ENCODE measurements around the gene EML1.

Gene EML1

DNA sequence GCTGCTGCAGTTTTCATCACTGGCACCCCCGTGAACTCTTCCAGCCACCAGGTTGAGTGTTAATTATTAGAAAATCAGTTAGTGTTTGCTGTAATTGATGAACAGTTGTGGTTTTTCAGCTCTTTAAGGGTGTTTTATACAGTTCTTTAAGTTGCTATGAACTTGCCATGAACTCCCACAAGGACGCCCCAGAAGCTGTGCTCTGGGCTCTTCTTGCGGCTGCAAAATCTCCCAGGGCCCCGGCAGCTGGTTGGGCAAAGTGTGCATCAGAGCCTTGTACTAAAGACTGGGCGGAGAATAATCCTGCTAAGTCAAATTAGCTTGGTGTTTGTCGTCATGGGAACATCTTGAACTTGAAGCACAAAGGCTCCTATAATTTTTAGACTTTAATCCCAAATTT lies 82.2 kb downstream of the EML1 start:
- no peak for DNase-seq

DNA sequence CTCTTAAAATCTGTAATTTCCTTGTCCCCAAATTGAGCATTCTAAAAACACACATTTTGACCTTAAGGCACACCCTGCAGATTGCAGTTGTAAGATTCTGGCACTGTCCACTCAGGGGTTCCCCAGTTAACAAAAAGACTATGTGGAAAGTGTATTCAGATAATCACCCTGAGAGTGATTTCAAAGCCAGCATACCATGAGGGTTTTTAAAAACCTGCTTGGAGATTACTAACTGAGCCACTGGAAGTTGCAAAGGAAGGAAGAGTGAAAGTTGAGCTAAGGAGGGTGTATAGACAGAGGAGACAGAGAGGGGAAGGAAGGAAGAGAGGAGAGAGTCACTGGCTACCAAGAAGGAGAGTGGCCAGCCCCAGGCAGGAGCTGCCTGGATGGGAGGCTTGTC lies 82.6 kb downstream of the EML1 start:
- DNase-seq = no peak

DNA sequence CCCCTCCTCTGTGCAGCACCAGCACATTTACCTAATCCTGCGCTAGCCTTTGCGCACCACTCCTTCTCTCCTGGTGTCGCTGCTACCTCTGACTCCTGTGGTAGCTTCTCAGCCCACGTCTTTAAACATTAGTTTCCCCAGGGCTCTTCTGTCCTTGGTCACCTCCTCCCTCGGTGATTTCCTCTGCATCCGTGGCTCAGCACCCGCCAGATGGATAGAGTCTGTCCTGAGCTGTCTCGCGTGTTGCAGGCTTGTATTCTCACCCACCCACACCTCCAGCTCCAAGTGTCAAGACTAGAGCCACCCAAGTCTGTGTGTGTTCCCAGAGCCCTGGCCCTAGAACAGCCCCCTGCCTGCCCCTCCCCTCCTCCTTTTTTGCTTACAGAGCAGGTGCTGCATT lies 83.2 kb downstream of the EML1 start:
- no peak for DNase-seq

DNA sequence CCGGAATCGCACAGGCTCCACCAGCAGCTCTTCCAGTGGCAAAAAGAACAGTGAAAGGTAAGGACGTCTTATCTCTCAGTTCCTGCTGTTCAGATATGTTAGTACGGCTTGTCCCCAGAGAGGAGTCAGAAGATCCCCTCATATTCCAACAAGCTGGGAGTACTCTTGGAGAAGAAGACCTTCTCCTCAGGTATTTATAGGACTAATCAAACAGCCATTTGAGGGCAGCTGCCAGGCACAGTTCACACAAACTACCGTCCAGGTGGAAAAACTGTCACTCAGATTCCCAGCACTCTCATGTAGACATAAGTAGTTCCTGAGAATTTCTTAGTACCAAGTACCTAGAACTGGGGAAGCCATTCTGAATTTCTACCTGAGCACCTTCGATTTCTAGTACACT lies 85.3 kb downstream of the EML1 start:
- DNase-seq = no peak

DNA sequence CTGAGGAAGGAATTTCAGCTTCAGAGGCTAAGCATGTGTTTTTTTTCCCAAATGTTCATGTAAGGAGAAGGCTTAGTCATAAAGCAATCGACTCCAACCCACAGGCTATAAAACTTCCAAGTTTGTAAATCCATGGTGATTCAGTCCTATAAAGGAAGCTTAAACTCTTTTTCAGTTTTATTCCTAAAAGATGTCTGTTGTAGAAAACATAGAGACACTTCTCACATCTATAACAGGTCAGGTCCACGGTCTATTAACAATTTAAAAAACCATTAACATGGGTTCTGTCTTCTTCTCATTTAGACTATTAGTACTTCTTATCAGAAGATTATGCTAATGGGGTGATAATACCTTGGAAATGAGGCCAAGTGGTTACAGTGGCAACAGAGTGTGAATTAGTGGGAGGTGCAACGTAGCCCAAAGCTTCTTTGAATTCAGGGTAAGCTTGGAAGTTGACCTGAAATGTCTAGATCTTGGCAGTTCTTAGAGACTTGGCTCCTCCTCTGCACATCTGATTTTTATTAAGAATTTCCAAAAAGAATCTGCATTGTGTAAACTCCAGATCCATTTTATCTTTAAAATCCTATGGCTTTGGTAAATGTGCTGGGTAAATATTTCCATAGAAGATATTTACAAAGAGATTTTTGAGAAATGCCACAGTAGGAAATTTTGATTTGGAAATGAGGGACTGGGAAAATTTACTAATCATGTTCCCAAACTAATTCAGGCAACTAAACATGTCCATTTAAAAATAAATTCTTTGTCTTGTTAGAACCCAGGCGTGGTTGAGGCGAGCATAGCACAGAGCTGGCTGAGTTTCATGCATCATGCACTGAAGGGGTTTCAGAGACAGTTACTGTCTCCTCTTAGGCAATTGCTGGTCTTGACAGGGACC lies 86.4 kb downstream of the EML1 start:
- DNase-seq = no peak

DNA sequence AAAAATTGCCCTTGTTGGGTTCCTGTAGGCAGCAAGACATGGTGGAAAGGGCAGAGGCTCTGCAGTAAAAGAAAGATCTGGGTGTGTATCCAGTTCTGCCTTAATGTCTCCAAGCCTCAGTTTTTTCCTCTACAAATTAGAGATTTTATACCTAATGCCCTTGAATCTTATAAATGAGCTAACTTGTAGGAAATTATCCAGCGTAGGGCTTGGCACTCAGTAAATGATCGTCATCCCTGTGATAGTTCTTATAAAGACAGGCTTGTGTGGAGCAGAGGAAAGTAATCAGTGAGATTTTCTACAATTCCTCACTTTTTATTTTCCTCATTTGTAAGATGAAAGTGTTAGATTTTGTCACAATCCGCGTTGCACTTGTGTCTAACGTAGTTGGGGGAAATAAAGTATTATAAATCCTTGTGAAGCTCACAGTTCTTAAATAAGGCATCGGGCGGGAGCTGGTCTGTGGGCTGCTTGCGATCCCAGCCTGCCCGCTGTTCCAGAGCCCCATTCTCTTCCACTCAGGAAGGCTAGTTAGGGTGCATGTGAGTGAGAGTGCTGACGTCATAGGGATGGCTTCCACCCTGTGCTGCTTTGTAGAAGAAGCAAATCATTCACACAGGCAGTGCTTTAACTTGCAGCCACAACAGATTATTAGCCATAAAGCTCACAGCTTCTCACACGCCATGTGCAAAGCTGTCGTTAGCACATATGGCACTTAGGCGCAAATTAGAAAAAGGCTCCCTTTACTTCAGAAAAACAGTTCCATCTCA lies 87.6 kb downstream of the EML1 start:
- no peak for DNase-seq

DNA sequence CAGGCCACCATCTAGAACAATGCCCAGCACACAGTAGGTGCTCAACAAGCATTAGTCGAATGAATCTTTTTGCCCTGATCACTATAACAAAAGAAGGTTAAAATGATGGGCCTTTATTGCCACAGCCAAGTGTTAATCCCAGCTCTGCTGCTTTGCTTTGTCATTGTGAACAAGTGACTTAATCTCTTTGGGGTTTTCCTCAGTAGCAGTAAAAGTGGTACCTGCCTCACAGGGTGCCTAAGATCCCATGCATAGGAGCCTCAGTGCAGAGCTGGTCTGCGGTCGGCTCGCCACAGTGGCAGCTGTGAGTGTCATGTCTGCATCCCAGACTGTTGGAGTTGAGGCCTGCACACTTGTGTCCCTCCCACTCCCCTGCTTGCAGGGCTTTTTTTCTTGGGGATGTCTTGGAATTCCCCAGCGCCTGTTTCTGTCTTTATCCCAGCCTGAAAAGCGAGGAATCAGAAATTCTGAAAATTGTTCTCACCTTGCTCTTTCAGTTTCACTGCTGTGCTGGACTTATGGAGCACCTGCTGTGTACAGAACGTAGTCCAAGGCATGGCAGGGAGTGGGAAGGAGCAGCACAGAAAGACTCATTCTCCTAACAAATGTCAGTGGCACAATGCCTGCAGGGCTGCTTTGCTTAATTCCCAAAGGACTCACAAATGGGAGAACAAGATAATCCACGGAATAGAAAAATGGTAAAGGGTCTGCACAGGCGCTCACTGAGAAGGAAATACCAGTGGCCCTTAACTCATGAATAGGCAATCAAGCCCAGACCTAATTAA lies 90.8 kb downstream of the EML1 start:
- no peak for DNase-seq

DNA sequence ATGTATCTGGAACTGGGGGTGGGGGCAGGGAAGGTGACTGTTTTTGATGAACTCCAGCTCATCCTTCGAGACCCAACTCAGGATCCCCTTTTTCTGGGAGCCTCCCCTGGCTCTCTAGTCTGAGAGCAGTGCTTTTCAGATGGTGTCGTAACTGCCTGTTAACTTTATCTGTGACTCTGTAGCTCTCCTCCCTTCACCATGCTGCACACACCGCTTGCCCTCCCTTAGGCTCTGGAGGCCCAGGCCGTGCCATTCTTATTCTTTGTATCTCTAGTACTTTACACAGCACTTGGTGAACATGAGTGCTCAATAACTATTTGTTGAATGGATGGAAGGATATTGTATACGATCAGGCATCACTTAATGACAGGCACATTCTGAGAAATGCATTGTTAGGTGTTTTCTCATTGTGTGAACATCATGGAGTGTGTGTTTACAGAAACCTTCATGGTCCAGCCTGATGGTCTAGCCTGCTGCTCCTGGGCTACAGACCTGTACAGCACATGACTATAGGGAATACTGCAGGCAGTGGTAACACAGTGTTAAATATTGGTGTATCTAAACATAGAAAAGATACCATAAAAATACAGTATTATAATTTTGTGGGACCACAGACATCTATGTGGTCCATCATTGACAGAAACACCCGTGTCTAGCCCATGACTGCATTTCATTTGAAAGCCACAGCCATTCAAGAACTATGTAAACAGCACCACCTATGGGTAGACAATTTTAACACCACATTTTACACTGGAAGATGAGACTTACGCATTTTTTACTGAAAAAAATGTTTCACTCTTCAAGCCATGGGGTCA lies 91.8 kb downstream of the EML1 start:
- DNase-seq = no peak

DNA sequence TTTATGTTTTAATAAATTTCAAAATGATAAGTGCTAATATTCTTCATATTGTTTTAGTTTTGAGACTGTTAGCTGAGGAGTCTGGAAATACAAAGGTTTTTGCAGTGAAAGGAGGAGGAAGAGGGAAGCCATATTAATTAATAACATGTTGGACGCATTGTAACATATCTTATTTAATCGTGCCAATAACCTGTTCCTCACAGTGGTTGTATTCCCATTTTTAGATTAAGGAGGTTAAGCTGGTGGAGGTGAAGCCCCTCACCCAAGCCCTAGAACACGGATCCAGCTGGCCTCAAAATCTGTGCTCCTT lies 92.4 kb downstream of the EML1 start:
- DNase-seq = no peak

DNA sequence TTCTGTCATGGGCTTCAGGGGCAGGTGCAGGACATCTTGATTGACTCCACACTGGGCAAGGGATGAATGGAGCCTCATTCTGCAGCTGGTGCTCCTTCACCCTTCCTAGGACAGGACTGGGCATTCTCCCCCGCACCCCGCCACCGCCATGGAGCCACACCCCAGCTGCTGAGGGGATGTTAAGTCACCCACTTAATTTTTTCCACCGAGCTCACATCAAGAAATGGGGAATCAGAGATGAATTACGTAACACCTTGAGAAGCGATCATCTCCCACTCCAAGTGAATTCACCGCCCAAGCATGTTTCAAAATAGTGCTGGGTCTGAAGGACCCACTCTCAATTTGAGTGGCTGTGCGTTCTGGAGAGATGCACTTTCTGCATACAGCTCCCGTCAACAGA lies 94.2 kb downstream of the EML1 start:
- DNase-seq = no peak

DNA sequence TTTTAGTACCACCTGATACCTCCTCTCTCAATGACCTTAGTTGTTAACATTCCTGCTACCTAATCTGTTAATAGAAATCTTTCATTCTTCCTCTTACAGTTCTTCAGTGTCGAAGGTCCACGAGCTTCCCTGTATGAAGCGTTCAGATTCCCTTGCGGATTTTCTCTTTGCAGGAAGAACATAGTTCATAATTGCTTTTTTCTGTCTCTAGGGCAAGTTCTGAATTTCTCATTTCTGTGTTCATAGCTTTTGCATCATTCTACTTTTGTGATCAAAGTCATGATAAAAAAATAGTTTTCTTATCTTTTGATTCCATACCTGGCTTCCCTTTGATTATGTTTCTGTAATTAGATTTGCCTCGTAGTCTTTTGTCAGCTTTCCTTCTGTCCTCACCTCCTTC lies 94.9 kb downstream of the EML1 start:
- no peak for DNase-seq

DNA sequence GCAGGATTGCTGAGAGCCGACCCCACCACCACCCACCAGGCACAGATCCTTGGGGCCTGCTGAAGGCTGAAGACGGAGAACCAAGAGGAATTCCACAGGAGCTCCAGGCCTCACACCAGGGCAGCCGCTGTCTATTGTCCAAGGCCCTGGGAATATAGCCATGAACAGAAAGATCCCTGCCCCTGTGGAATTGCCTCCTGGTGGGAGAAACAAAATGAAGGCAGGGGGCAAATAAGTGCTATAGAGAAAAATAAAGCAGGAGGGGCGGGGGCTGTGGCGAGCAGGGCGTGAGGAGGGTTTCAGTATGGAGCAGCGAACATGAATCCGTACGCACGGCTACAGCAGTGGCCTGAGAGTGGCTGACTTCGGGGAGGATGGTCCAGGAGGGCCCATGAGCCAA lies 96.1 kb downstream of the EML1 start:
- DNase-seq = no peak

DNA sequence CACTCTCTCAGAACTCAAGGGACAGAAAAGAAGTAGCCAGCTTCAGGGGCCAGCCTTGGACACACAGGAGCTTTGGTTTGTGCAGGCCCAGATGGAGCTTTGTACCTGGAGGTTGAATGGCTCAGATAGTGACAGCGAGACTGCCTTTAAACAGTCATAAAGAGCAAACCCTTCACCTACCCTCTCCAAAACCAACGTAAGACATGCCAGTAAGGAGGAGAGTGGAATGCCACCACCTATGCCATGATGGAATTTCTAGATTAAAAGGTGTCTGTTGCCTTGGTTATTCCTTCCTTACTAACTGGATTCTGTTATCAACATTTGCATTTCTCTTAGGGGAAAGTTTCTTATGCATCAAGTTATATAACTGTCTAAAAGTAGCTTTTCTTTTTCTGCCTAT lies 98.1 kb downstream of the EML1 start:
- DNase-seq = no peak

DNA sequence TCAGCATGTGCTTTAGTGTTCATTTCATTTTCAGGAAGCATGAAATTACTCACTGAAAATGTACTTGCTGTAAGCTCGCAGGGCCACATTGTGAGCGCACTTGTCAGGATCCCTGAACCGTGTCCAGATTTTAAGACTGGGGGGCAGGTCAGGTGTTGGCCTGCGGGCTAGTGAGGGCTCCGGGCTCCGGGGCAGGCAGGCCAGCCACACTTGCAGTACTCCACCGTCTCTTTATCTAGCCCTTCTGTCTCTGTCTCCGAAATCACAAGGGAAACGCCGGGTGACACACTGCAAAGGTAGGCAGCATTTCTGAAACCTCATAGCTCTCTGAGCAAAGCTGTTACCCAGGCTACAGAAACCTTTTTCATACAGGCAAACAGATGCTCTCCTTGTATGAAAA lies 98.7 kb downstream of the EML1 start:
- no peak for DNase-seq

DNA sequence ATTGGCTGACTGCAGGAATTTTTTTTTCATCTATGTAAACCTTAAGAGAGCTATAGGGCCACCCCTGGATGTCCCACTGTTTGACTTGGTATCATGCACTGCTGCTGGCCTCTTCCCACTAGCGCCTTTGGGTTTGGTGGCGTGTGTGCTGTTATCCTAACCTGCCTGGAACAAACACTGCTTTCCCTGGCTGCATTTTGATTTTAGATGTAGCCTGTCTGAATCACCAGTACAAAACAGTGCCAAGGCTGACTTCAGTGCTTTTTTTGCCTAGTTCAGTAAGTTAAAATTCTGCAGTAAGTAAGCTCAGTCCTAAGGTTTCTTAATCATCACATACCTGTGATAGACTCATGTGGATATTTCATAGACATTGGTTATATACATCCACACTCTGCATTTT lies 99.2 kb downstream of the EML1 start:
- DNase-seq = no peak

DNA sequence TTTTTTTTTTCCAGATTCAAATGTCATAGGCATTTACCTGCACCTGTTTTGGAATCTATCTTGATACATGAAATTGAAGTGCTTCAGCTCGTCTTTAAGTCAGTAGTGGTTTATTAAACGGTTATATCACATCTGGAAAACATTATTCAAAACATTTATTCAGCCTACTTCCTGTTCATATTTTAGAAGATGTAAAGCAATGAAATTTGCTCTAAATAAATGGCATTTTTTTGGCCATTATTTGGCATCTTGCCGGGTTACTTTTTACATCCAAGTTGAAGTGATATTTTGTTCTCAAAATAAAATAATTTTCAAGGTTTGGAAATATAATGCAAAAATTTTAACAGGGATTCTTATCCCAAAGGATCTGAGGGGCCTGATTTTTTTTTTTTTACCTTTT lies 103.1 kb downstream of the EML1 start:
- DNase-seq = no peak

DNA sequence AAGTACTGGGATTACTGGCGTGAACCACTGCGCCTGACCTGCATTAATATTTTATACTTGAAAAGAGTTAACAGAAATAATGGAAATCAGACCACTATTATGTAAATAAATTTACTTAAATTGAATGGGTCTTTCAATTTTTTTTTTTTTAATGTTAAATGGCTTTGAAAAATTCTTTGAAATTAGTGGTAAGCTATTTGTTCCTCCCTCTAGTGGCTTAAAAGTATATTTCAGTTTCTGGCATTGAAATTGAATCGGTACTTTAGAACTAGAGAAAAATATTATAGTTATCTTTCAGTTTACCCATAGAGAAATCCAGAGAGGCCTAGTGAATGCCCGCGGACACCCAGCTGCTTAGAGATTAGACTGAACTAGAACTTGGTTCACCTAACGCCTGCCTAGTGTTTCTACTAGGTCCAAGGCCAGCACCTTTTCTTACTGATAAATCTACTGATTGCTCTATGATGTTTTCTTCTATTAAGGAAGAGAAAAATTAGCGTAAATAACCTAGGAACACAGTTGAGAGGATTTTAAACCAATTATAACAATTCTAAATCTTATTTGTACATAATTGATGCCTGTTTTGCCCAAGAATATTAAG lies 106.5 kb downstream of the EML1 start:
- no peak for DNase-seq

DNA sequence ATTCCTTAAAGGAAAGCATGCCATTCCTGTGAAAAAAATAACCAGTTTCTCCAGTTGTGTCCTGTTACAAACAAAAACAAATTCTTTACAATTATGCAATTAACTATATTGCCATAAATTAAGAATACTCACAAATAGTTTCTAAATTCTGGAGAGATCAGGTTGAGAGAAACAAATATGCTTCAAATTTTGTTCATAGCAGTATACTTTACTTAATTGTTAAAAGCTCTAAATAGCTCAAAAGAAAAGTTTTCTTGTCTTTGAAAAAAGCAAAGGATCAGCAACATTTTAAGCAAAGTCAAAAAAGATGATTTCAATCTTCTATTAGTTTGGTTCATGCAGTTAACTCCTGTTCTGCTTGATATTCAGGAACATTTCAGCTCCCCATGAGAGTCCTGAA lies 109.7 kb downstream of the EML1 start:
- DNase-seq = no peak

DNA sequence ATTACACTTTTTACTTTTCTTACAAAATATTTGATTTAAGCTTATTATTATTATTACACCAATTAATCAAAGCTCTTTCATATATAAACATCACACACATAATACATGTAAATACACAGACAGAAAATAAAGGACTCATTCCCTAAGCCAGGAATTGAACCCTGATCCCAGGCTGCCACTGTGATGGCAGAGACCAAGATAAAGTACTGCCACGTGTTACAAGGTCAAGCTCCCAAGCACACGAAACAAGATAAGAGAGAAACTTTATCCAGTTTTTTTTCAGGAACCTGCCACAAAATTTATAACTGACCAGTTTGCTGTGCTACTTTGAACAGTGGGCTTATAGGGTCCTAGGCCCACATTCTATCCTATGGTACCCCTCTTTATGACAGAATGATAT lies 111.3 kb downstream of the EML1 start:
- no peak for DNase-seq

DNA sequence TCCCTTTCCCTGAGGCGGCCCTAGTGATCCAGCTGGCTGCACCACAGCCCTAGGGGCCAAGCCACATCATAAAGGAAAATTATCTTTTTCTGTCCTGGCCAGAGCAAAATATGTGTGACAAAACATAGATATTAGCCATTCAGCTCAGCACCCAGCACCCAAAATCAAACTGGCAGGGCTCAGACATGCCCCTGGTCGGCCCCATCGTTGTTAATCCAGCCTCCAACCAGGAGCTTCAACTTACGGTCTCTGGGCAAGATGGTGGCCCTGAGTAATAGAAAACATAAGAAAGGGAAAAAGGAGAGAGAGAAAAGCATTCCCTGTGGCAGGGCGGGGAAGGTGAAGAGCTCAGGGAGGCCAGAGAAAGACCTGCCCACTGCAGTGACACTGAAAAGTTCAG lies 111.9 kb downstream of the EML1 start:
- no peak for DNase-seq

DNA sequence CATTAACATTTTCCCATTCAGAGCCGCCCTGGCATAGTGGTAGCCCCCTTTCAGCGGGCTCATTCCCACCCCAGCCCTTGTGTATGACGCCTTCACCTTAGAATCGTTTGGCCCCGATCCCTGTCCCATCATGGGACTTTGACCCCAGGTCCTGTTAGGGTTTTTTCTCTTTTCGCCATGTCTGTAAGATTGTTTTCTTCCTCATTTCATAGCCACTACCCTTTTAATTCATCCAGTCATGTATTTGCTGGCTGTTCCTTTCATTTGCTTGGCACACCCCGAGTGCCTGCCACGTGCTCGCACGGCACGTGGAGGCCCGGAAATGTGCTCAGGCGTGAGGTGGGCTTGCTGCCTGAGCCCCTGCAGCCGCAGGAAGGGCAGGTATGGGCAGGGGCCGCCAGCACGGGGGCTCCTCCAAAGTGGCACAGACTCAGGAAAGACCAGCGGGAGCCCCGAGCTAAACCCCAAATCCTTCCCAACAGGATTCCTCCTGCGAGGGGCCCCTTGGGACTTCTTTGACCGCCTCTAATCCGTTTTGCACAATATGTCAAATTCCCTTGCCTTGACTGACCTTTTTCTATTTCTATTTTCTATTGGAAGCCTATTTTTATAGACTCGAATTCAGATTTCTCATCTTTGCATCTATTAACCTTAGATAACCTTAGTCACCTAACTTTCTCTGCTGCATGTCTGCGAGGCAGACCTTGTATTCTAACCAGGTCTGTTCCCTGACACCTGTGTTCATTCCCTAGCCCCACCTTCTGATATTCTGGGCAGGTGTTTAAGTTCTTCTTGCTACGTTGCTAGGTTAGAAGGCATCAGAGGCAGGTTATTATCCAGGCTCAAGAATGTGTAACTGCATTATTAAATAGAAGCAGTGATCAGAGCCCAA lies 114.8 kb downstream of the EML1 start:
- no peak for DNase-seq
